ENCODE data around the gene SOCS3.
A peak's percentile ranks its signal among the peaks of the same experiment; 100 is the strongest.

Gene SOCS3

DNA sequence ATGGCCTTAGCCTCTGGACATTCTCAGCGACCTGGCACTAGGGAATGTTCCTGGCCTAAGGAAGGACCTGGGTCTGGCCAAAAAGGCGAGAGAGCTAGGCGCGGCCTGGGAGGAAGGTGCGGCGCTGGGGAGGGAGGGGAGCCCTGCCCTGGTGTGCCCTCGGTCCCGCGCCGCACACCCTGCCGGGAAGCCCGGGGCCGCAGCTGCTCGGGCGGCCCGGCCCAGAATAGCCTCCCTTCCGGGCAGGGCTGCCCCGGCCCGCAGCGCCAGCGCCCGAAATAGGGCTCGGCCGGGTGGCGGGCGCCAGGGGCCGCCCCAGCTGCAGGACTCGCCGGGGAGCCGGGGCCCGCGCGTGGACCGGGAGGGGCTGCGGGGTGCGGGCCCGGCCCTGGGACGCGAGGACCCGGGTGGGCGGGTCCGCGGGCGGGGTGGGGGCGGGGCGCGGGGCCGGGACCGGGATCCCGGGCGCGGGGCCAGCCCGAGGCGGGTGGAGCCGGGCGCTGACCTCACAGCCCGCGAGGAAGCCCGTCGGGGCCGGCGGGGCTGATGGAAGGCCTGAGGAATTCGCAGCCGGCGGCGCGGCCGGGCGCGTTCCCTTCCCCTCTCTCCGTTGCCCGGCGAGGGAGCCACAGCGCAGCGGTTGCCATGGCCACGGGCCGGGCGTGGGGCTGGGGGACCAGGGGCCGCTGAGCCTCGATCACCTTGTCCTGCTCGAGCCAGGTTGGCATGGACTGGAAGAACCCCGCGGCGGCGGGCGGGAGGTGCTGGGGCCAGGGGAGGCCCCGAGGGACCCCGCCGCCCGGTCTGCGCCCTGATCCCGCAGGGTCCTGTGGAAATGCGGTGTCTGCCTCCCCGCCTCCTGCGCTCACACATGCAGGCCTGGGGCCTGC is 18.1 kb downstream of the SOCS3 start:
- H3K4me2 ChIP-seq (ENCODE audit: low read depth, low read length) = peak overlapping the region; percentile 73; the same call in 1 of the 2 replicates
- no peaks in the 10 kb centered on the region for H4K20me1 ChIP-seq (ENCODE audit: insufficient read depth, low read length)
- no peaks in the 10 kb centered on the region for H3K36me3 ChIP-seq (replicated peaks; ENCODE audit: insufficient read depth, low read length)
- no peak overlapping the region for H3K9ac ChIP-seq (ENCODE audit: low read length)
- H3K9me2 ChIP-seq (replicated peaks; ENCODE audit: insufficient read depth, low read length) = no peaks in the 10 kb centered on the region
- no peak overlapping the region for H3K27ac ChIP-seq (ENCODE audit: low read length)
- TF ChIP-seq, protein P1, sequence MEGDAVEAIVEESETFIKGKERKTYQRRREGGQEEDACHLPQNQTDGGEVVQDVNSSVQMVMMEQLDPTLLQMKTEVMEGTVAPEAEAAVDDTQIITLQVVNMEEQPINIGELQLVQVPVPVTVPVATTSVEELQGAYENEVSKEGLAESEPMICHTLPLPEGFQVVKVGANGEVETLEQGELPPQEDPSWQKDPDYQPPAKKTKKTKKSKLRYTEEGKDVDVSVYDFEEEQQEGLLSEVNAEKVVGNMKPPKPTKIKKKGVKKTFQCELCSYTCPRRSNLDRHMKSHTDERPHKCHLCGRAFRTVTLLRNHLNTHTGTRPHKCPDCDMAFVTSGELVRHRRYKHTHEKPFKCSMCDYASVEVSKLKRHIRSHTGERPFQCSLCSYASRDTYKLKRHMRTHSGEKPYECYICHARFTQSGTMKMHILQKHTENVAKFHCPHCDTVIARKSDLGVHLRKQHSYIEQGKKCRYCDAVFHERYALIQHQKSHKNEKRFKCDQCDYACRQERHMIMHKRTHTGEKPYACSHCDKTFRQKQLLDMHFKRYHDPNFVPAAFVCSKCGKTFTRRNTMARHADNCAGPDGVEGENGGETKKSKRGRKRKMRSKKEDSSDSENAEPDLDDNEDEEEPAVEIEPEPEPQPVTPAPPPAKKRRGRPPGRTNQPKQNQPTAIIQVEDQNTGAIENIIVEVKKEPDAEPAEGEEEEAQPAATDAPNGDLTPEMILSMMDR (IDR thresholded peaks at IDR 0.05; ENCODE audit: low read length) = no peak
- TF ChIP-seq EZH2 (optimal IDR thresholded peaks at IDR 0.05; ENCODE audit: low read depth, low read length) (no peak), EZH2phosphoT487 (IDR thresholded peaks at IDR 0.05; ENCODE audit: low read length) (no peak)
- 0 out of 2 replicates have a peak overlapping the region, but pooled peaks have one; percentile 23 for H3K4me3 ChIP-seq (ENCODE audit: low read length)
- H3K9me3 ChIP-seq (replicated peaks; ENCODE audit: insufficient read depth, low read length) = no peaks in the 10 kb centered on the region
- no peak for DNase-seq
- H2AFZ ChIP-seq (ENCODE audit: low read length) = no peak overlapping the region
- H3K27me3 ChIP-seq (replicated peaks; ENCODE audit: insufficient read depth, low read length) = peaks cover 50% of the 10 kb centered on the region
- peaks cover 28% of the 10 kb centered on the region for H3K4me1 ChIP-seq (ENCODE audit: low read length)
- H3F3A ChIP-seq (ENCODE audit: insufficient read depth, low read length) = no peaks in the 10 kb centered on the region; the same call in 1 of the 2 replicates
- no peaks in the 10 kb centered on the region for H3K79me2 ChIP-seq (ENCODE audit: low read length)

DNA sequence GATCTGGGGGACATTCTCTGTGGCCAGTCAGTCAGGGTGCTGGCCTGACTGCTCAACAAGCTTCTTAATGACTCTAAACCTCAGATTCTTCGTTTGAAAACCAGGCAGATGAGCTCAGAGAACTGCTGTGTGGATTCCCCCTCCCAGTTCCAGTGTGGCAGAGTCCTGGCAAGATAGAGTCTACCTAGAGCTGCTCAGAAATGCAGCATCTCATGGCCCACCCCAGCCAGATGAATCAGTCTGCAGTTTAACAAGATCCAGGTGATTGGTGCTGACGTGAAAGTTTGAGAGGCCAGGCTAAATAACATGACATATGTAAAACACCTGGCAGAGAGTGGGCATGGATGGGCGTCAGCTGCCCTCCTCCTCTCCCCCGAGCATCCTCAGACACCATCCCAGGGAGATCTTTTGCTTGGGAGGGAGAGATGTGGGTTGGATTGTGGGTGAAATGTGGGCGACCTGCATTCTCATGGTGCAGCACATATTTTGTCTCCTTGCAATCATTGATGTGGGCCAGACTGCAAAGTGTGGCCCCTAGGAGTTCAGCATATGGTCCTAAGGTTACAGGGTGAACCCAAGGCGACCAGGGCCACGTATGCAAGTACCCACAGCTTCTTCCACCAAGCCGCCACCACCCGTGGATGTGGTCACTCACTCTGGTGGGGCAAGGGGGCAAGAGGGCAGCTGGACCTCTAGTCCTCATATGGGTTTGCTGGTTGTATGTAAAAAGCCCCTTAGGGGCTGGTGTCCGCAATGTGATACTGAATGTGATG is 19.5 kb downstream of the SOCS3 start:
- Histone ChIP-seq H3K27me3 (replicated peaks; ENCODE audit: insufficient read depth, low read length) (peaks cover 60% of the 10 kb centered on the region), H3K36me3 (replicated peaks; ENCODE audit: insufficient read depth, low read length) (no peaks in the 10 kb centered on the region), H4K20me1 (ENCODE audit: insufficient read depth, low read length) (no peaks in the 10 kb centered on the region), H2AFZ (ENCODE audit: low read length) (no peak overlapping the region), H3K27ac (ENCODE audit: low read length) (no peak overlapping the region), H3K79me2 (ENCODE audit: low read length) (no peaks in the 10 kb centered on the region), H3F3A (ENCODE audit: insufficient read depth, low read length) (no peaks in the 10 kb centered on the region; the same call in 1 of the 2 replicates), H3K4me3 (ENCODE audit: low read length) (no peak overlapping the region), H3K9ac (ENCODE audit: low read length) (no peak overlapping the region), H3K9me3 (replicated peaks; ENCODE audit: insufficient read depth, low read length) (no peaks in the 10 kb centered on the region), H3K4me2 (ENCODE audit: low read depth, low read length) (no peak overlapping the region), H3K9me2 (replicated peaks; ENCODE audit: insufficient read depth, low read length) (no peaks in the 10 kb centered on the region), H3K4me1 (ENCODE audit: low read length) (peaks cover 28% of the 10 kb centered on the region)
- no peak for TF ChIP-seq EZH2 (optimal IDR thresholded peaks at IDR 0.05; ENCODE audit: low read depth, low read length)
- TF ChIP-seq EZH2phosphoT487 (IDR thresholded peaks at IDR 0.05; ENCODE audit: low read length) = no peak
- TF ChIP-seq, protein P1 (IDR thresholded peaks at IDR 0.05; ENCODE audit: low read length) = no peak
- DNase-seq = no peak

DNA sequence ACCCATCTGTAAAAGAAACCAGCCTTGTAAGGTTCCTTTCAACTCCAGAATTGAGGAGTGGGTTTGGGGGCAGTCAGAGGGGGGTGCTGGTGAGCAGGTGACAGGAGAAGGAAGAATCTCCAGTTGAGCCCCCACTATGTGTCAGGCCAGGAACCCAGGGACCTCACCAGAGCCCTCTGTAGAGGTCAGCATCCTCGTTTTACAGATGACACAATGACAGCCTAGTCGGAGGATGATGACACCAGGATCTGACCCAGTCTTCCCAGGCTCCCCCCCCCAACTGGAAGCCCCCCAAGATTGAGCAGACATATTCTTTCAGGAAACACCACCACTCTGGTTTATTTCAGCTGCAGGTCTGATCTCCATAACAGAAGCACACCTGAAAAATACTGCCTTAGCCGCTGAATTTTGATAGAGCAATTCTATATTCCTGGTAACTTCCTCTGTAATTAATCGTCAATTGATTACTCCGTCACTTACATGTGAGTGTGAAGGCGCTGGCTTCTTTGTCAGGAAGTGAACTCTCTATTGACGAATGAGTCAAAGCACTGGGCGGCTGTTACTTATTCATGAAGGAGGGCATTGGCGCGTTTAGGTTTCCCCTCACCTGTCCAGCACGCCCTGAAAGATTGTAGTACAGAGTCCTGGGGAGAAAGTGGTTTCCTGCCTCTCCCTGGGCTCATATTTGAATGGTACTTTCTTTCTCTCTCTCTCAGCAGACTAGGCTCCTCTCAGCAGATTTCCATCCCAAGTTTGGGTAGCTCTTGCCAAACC is 21.2 kb downstream of the SOCS3 start:
- Histone ChIP-seq H3K9me3 (replicated peaks; ENCODE audit: insufficient read depth, low read length) (no peaks in the 10 kb centered on the region), H4K20me1 (ENCODE audit: insufficient read depth, low read length) (no peaks in the 10 kb centered on the region), H3K27me3 (replicated peaks; ENCODE audit: insufficient read depth, low read length) (peaks cover 63% of the 10 kb centered on the region), H3K79me2 (ENCODE audit: low read length) (no peaks in the 10 kb centered on the region), H3K9me2 (replicated peaks; ENCODE audit: insufficient read depth, low read length) (no peaks in the 10 kb centered on the region), H3K4me1 (ENCODE audit: low read length) (peaks cover 20% of the 10 kb centered on the region), H3K36me3 (replicated peaks; ENCODE audit: insufficient read depth, low read length) (no peaks in the 10 kb centered on the region), H3F3A (ENCODE audit: insufficient read depth, low read length) (no peaks in the 10 kb centered on the region; the same call in 1 of the 2 replicates), H3K4me2 (ENCODE audit: low read depth, low read length) (no peak overlapping the region), H2AFZ (ENCODE audit: low read length) (no peak overlapping the region), H3K4me3 (ENCODE audit: low read length) (no peak overlapping the region), H3K27ac (ENCODE audit: low read length) (no peak overlapping the region), H3K9ac (ENCODE audit: low read length) (no peak overlapping the region)
- peak; percentile 20 for DNase-seq
- TF ChIP-seq EZH2phosphoT487 (IDR thresholded peaks at IDR 0.05; ENCODE audit: low read length) = no peak
- TF ChIP-seq, protein P1 (IDR thresholded peaks at IDR 0.05; ENCODE audit: low read length) = no peak
- TF ChIP-seq EZH2 (optimal IDR thresholded peaks at IDR 0.05; ENCODE audit: low read depth, low read length) = no peak
